Measurements from ENCODE around the gene DYNLL2.

- TF ChIP-seq CTCF (IDR thresholded peaks at IDR 0.05) (no peak), POLR2AphosphoS5 (IDR thresholded peaks at IDR 0.05; ENCODE audit: low read depth, low read length) (no peak), ZBTB33 (IDR thresholded peaks at IDR 0.05; ENCODE audit: borderline replicate concordance, low read depth) (no peak), FOXJ3 (CRISPR knock-in tag; IDR thresholded peaks at IDR 0.05) (no peak), EZH2phosphoT487 (IDR thresholded peaks at IDR 0.05; ENCODE audit: borderline replicate concordance, low read depth) (no peak), MXI1 (IDR thresholded peaks at IDR 0.05; ENCODE audit: low read depth, low read length) (no peak), EP300 (IDR thresholded peaks at IDR 0.05; ENCODE audit: borderline replicate concordance in 1 of 2, low read depth in 1 of 2, low read length in 1 of 2) (no peak)
These were observed 30.7 kb downstream of the DYNLL2 start for GRCh38 chr17:58113947-58114346.

Measured in SK-N-SH (cell line).